ENCODE results near the gene SCP2.

The SCP2 gene

GRCh38 chr1:53011175-53011574, 84.1 kb downstream of the SCP2 start:
- H3K4me1 ChIP-seq (ENCODE audit: insufficient read depth, low read length) = peaks cover 16% of the 10 kb centered on the region
- H2AFZ ChIP-seq (ENCODE audit: low read depth, low read length) = no peak overlapping the region
- no peak overlapping the region for H3K4me3 ChIP-seq (ENCODE audit: low read depth in 1 of 2, low read length in 2 of 2)
- no peak overlapping the region for H3K4me2 ChIP-seq (ENCODE audit: insufficient read depth, low read length)
- TF ChIP-seq EZH2 (IDR thresholded peaks at IDR 0.05; ENCODE audit: borderline replicate concordance, low read depth, low read length, severe bottlenecking) (no peak), CTCF (IDR thresholded peaks at IDR 0.05; ENCODE audit: borderline replicate concordance, extremely low read depth, low read length, poor library complexity, severe bottlenecking) (no peak)
- ATAC-seq (ENCODE audit: insufficient read depth, low read depth) (no peak), DNase-seq (no peak)
- no peak overlapping the region for H3K27ac ChIP-seq (ENCODE audit: low read length)
- H3K9ac ChIP-seq (ENCODE audit: low read depth, low read length) = no peak overlapping the region
- H3K79me2 ChIP-seq (ENCODE audit: insufficient read depth, low read length) = peaks cover 15% of the 10 kb centered on the region
- no peaks in the 10 kb centered on the region for H3K27me3 ChIP-seq (ENCODE audit: insufficient read depth, low read length, poor library complexity)
- H3K36me3 ChIP-seq (ENCODE audit: insufficient read depth, low read length) = no peaks in the 10 kb centered on the region
- H4K20me1 ChIP-seq (ENCODE audit: insufficient read depth, low read length) = no peaks in the 10 kb centered on the region
- no peaks in the 10 kb centered on the region for H3K9me3 ChIP-seq (ENCODE audit: insufficient read depth, low read length, severe bottlenecking)

GRCh38 chr1:53014791-53015507, 87.9 kb downstream of the SCP2 start:
- Histone ChIP-seq H2AFZ (ENCODE audit: low read depth, low read length) (peak overlapping the region; percentile 82), H3K4me1 (ENCODE audit: insufficient read depth, low read length) (peaks cover 28% of the 10 kb centered on the region), H3K27ac (ENCODE audit: low read length) (peak overlapping the region; percentile 73), H3K79me2 (ENCODE audit: insufficient read depth, low read length) (peaks cover 37% of the 10 kb centered on the region), H3K4me3 (ENCODE audit: low read depth in 1 of 2, low read length in 2 of 2) (peak overlapping the region; percentile 69 to 90), H3K4me2 (ENCODE audit: insufficient read depth, low read length) (peak overlapping the region; percentile 100), H3K27me3 (ENCODE audit: insufficient read depth, low read length, poor library complexity) (no peaks in the 10 kb centered on the region), H3K9me3 (ENCODE audit: insufficient read depth, low read length, severe bottlenecking) (no peaks in the 10 kb centered on the region), H3K36me3 (ENCODE audit: insufficient read depth, low read length) (no peaks in the 10 kb centered on the region), H4K20me1 (ENCODE audit: insufficient read depth, low read length) (no peaks in the 10 kb centered on the region), H3K9ac (ENCODE audit: low read depth, low read length) (peak overlapping the region; percentile 64)
- DNase-seq = peak; percentile 89
- TF ChIP-seq CTCF (IDR thresholded peaks at IDR 0.05; ENCODE audit: borderline replicate concordance, extremely low read depth, low read length, poor library complexity, severe bottlenecking) = no peak
- TF ChIP-seq EZH2 (IDR thresholded peaks at IDR 0.05; ENCODE audit: borderline replicate concordance, low read depth, low read length, severe bottlenecking) = no peak
- ATAC-seq (ENCODE audit: insufficient read depth, low read depth) = peak; percentile 100

GRCh38 chr1:53015508-53015860, 88.4 kb downstream of the SCP2 start:
- peak overlapping the region; percentile 73 for H3K27ac ChIP-seq (ENCODE audit: low read length)
- H2AFZ ChIP-seq (ENCODE audit: low read depth, low read length) = peak overlapping the region; percentile 82; the same call in 1 of the 2 replicates
- H3K27me3 ChIP-seq (ENCODE audit: insufficient read depth, low read length, poor library complexity) = no peaks in the 10 kb centered on the region
- H3K79me2 ChIP-seq (ENCODE audit: insufficient read depth, low read length) = peaks cover 37% of the 10 kb centered on the region
- H3K4me3 ChIP-seq (ENCODE audit: low read depth in 1 of 2, low read length in 2 of 2) = peak overlapping the region; percentile 69 to 90
- H3K9ac ChIP-seq (ENCODE audit: low read depth, low read length) = peak overlapping the region; percentile 64
- DNase-seq = no peak
- TF ChIP-seq EZH2 (IDR thresholded peaks at IDR 0.05; ENCODE audit: borderline replicate concordance, low read depth, low read length, severe bottlenecking) = no peak
- TF ChIP-seq CTCF (IDR thresholded peaks at IDR 0.05; ENCODE audit: borderline replicate concordance, extremely low read depth, low read length, poor library complexity, severe bottlenecking) = no peak
- H4K20me1 ChIP-seq (ENCODE audit: insufficient read depth, low read length) = no peaks in the 10 kb centered on the region
- H3K4me2 ChIP-seq (ENCODE audit: insufficient read depth, low read length) = peak overlapping the region; percentile 100
- H3K4me1 ChIP-seq (ENCODE audit: insufficient read depth, low read length) = peaks cover 28% of the 10 kb centered on the region
- no peak; the same call in 2 of the 3 replicates for ATAC-seq (ENCODE audit: insufficient read depth, low read depth)
- no peaks in the 10 kb centered on the region for H3K36me3 ChIP-seq (ENCODE audit: insufficient read depth, low read length)
- H3K9me3 ChIP-seq (ENCODE audit: insufficient read depth, low read length, severe bottlenecking) = no peaks in the 10 kb centered on the region

Data from DND-41 (cell line).